Mucosa of descending colon (tissue), 3 donors: ENCODE measurements around the gene NR1I3. TPM values are rescaled to one million over a fixed set of nuclear protein-coding genes. Genes with fewer than 3 reads are reported as not detected.
"Not testable (repeated sequence)": the region's sequence is repeated elsewhere in the genome, so short reads cannot be mapped to it uniquely, and the experiment has no call there.

ENCODE experiments used
- ATAC-seq: fragments of 200-7000 bp; cut with Tn5 transposase; one replicate; pipeline ENCODE4 v1.9.1; 2020; ENCODE audit warnings: mild to moderate bottlenecking, moderate library complexity
- DNase-seq, 3 donors: peaks; one replicate each; pipeline ENCODE4 v3.0.0-alpha.2; 2020
- H3K36me3 ChIP-seq: fragments of 200-600 bp; one replicate; pipeline ENCODE4 v1.8.0; 2021; ENCODE audit warnings: low read depth, mild to moderate bottlenecking
- H3K4me1 ChIP-seq: fragments of 200-600 bp; one replicate; pipeline ENCODE4 v1.8.0; 2021; ENCODE audit warnings: low read depth, mild to moderate bottlenecking
- H3K4me3 ChIP-seq: fragments of 200-600 bp; one replicate; pipeline ENCODE4 v1.8.0; 2021; ENCODE audit warnings: mild to moderate bottlenecking
- H3K9me3 ChIP-seq: fragments of 200-600 bp; one replicate; pipeline ENCODE4 v1.8.0; 2021; ENCODE audit warnings: mild to moderate bottlenecking
- CTCF ChIP-seq: fragments of 200-600 bp; IDR thresholded peaks from one replicate; pipeline ENCODE4 v1.8.0; 2022; ENCODE audit warnings: antibody characterized with exemption, mild to moderate bottlenecking
- intact Hi-C, 2 donors: fragments of 100-400 bp; cut with DNase I in 1 of 2; cut with micrococcal nuclease in 1 of 2; formaldehyde crosslinking; loops; one replicate each; pipeline versions ENCODE4 v1.11.0 to v1.11.1; 2022; cut with DNase I, micrococcal nuclease
- total RNA-seq, 3 donors: library from RNA; stranded (reverse); fragmentation: NEBNext Ultra II Directional in 2 of 3; extraction: Animal tissue kit (Norgen Biotek cat#: 25700) in 2 of 3; gene quantifications; one replicate each; pipeline versions ENCODE4 v1.2.1 to v1.2.4, GENCODE V29; 2021 to 2023
- donor health status: DM: no; HTN: no; CAD: no; lungs with moderate emphysema.
- donor health status: DM: no; HTN: no; CAD: no.
- donor health status: DM: no; HTN: yes; CAD: no.

The NR1I3 gene
- total RNA-seq, 3 donors from 2014 or later = not detected

GRCh38 chr1:161255302-161255701 is 17.3 kb upstream of the NR1I3 start:
- H3K9me3 ChIP-seq, DNase-seq, H3K4me1 ChIP-seq, ATAC-seq, intact Hi-C loops, H3K4me3 ChIP-seq, H3K36me3 ChIP-seq: not testable (repeated sequence)

GRCh38 chr1:161251579-161251978 is 13.6 kb upstream of the NR1I3 start:
- no peak for ATAC-seq
- intact Hi-C loops = no loop called here
- DNase-seq = no peak
- H3K4me3 ChIP-seq = no peak overlapping the region
- H3K36me3 ChIP-seq = no peaks in the 10 kb centered on the region
- no peaks in the 10 kb centered on the region for H3K9me3 ChIP-seq
- no peaks in the 10 kb centered on the region for H3K4me1 ChIP-seq
- no peak for TF ChIP-seq CTCF

- H3K4me1 ChIP-seq = no peaks in the 10 kb centered on the region
- ATAC-seq (no peak), DNase-seq (no peak)
- no peak for TF ChIP-seq CTCF
- no peaks in the 10 kb centered on the region for H3K36me3 ChIP-seq
- no peak overlapping the region for H3K4me3 ChIP-seq
- no peaks in the 10 kb centered on the region for H3K9me3 ChIP-seq
- intact Hi-C loops = no loop called here
Measured at GRCh38 chr1:161250829-161251228, 12.8 kb upstream of the NR1I3 start.

- ATAC-seq = not testable (repeated sequence)
Measured at GRCh38 chr1:161250100-161250499, 12.1 kb upstream of the NR1I3 start.

GRCh38 chr1:161244888-161245287 is 6.9 kb upstream of the NR1I3 start:
- TF ChIP-seq CTCF = no peak
- ATAC-seq (no peak), DNase-seq (no peak)
- intact Hi-C loops = no loop called here
- H3K36me3 ChIP-seq = no peaks in the 10 kb centered on the region
- H3K4me1 ChIP-seq = no peaks in the 10 kb centered on the region
- no peaks in the 10 kb centered on the region for H3K9me3 ChIP-seq
- H3K4me3 ChIP-seq = no peak overlapping the region

More at GRCh38 chr1:161250100-161250499, 12.1 kb upstream of the NR1I3 start:
- intact Hi-C loops, H3K4me1 ChIP-seq, DNase-seq, H3K4me3 ChIP-seq, H3K9me3 ChIP-seq, H3K36me3 ChIP-seq: not testable (repeated sequence)

GRCh38 chr1:161242313-161242712 is 4.3 kb upstream of the NR1I3 start:
- Histone ChIP-seq H3K4me1 (no peaks in the 10 kb centered on the region), H3K9me3 (no peaks in the 10 kb centered on the region), H3K36me3 (no peaks in the 10 kb centered on the region), H3K4me3 (no peak overlapping the region)
- ATAC-seq (no peak), DNase-seq (no peak)
- intact Hi-C loops = no loop called here
- no peak for TF ChIP-seq CTCF

GRCh38 chr1:161241682-161242081 is 3.7 kb upstream of the NR1I3 start:
- ATAC-seq (no peak), DNase-seq (no peak)
- intact Hi-C loops = no loop called here
- TF ChIP-seq CTCF = no peak
- no peaks in the 10 kb centered on the region for H3K4me1 ChIP-seq
- no peak overlapping the region for H3K4me3 ChIP-seq
- no peaks in the 10 kb centered on the region for H3K9me3 ChIP-seq
- H3K36me3 ChIP-seq = no peaks in the 10 kb centered on the region
